HG03439 (cell line): ENCODE data around the gene IFNA21.
A peak's percentile ranks its signal among the peaks of the same experiment; 100 is the strongest.
"Not testable (repeated sequence)": the region's sequence is repeated elsewhere in the genome, so short reads cannot be mapped to it uniquely, and the experiment has no call there.

Experiments used
- ATAC-seq: cut with Tn5 transposase; IDR thresholded peaks from one replicate; pipeline ENCODE4 v1.9.1; 2021; ENCODE audit warnings: mild to moderate bottlenecking, moderate library complexity; ENCODE audit not compliant: unreplicated experiment

Gene IFNA21

GRCh38 chr9:21144603-21145002, 21.9 kb downstream of the IFNA21 start:
- ATAC-seq: peak; percentile 49

GRCh38 chr9:21141427-21141882, 25.0 kb downstream of the IFNA21 start, which contains the start of gene IFNW1:
Gene IFNW1 (minus strand): TSS chr9:21141832. CDS start chr9:21141570, 262 bp downstream.
- ATAC-seq: no peak

- ATAC-seq: no peak
Observed at GRCh38 chr9:21137020-21137419, 29.4 kb downstream of the IFNA21 start.

GRCh38 chr9:21135736-21136135, 30.7 kb downstream of the IFNA21 start:
- no peak for ATAC-seq

- not testable (repeated sequence) for ATAC-seq
Observed at GRCh38 chr9:21128186-21128585, 38.3 kb downstream of the IFNA21 start.

- ATAC-seq: no peak
Observed at GRCh38 chr9:21121595-21122251, 44.7 kb downstream of the IFNA21 start.

GRCh38 chr9:21121079-21121478, 45.4 kb downstream of the IFNA21 start:
- no peak for ATAC-seq

- ATAC-seq: no peak
Observed at GRCh38 chr9:21119093-21119770, 47.2 kb downstream of the IFNA21 start.
